ENCODE results near the gene LYG2. TPM values are rescaled to one million over a fixed set of nuclear protein-coding genes. Genes with fewer than 3 reads are reported as not detected.

LYG2 gene
- total RNA-seq, 1 experiment from 2014 or later = not detected

GRCh38 chr2:99285526-99285925, 30.1 kb upstream of the LYG2 start:
- DNase-seq = no peak
- no peak overlapping the region for H2BK12ac ChIP-seq (ENCODE audit: insufficient read length, low read depth, low read length)
- no peak overlapping the region for H4K5ac ChIP-seq (ENCODE audit: insufficient read length, low read depth, low read length)
- H3K27me3 ChIP-seq (ENCODE audit: insufficient read depth, low read length) = no peaks in the 10 kb centered on the region
- no peak overlapping the region for H4K91ac ChIP-seq (ENCODE audit: insufficient read length, low read depth, low read length)
- Mint-ChIP-seq H3K27ac (no peak overlapping the region), H3K4me1 (peaks cover 11 to 14% of the 10 kb centered on the region in 2 experiments), H3K27me3 (ENCODE audit: low read depth) (no peaks in the 10 kb centered on the region), H3K9me3 (peaks cover under 1 to 3% of the 10 kb centered on the region in 2 experiments; a peak in 3 of 5 replicates), H3K4me3 (no peak overlapping the region), H3K36me3 (ENCODE audit: insufficient read depth in 1 of 3, low read depth in 3 of 3) (peaks cover 0 to 5% (median 0%) of the 10 kb centered on the region in 3 experiments; a peak in 1 of 7 replicates)
- H2BK5ac ChIP-seq (ENCODE audit: insufficient read length, low read length) = no peak overlapping the region
- H3K4me1 ChIP-seq (ENCODE audit: insufficient read depth, low read length) = peaks cover 3% of the 10 kb centered on the region; the same call in 1 of the 2 replicates
- H2BK20ac ChIP-seq (ENCODE audit: low read depth, low read length, poor library complexity, severe bottlenecking) = no peak overlapping the region
- H2BK15ac ChIP-seq (ENCODE audit: low read depth, low read length) = no peak overlapping the region
- H2BK120ac ChIP-seq (ENCODE audit: low read depth, low read length, poor library complexity, severe bottlenecking) = no peak overlapping the region
- H2AFZ ChIP-seq (ENCODE audit: low read length) = no peak overlapping the region
- no peak overlapping the region for H3K4ac ChIP-seq (ENCODE audit: low read depth, low read length)
- no peak overlapping the region for H3K23ac ChIP-seq (ENCODE audit: insufficient read length, low read depth, low read length)
- H3K23me2 ChIP-seq (ENCODE audit: insufficient read length, low read depth, low read length, poor library complexity, severe bottlenecking) = no peaks in the 10 kb centered on the region
- no peak overlapping the region for H3K56ac ChIP-seq (ENCODE audit: insufficient read length, low read depth, low read length)
- no peak overlapping the region for H4K8ac ChIP-seq (replicated peaks; ENCODE audit: insufficient read length, low read depth, low read length)
- H3K14ac ChIP-seq (ENCODE audit: insufficient read depth, low read length) = no peak overlapping the region
- no peaks in the 10 kb centered on the region for H4K20me1 ChIP-seq (ENCODE audit: control insufficient read depth, insufficient read depth, insufficient read length)
- H3K4me2 ChIP-seq (ENCODE audit: insufficient read depth, insufficient read length, low read length) = no peak overlapping the region
- H3K18ac ChIP-seq (ENCODE audit: insufficient read length, low read depth, low read length) = no peak overlapping the region
- WGBS (ENCODE audit: extremely low coverage, insufficient read length, low lambda C conversion rate) = no CpG with 5 or more reads among the region's 7 CpGs
- H3K79me2 ChIP-seq (ENCODE audit: insufficient read depth, low read length) = no peaks in the 10 kb centered on the region
- H3K9me3 ChIP-seq (ENCODE audit: control insufficient read depth, low read depth, low read length) = no peaks in the 10 kb centered on the region
- no peaks in the 10 kb centered on the region for H3K79me1 ChIP-seq (ENCODE audit: insufficient read depth, low read depth, low read length, poor library complexity, severe bottlenecking)
- no peak for TF ChIP-seq CTCF (conservative IDR thresholded peaks at IDR 0.05)
- no peak overlapping the region for H3K9ac ChIP-seq (ENCODE audit: extremely low read depth, insufficient read length, low read length)
- H2AK5ac ChIP-seq (ENCODE audit: insufficient read length, low read length) = no peak overlapping the region
- H3K27ac ChIP-seq (ENCODE audit: insufficient read length, low read depth, low read length) = no peak overlapping the region
- no peak overlapping the region for H3T11ph ChIP-seq (ENCODE audit: low read length)
